HEK293T (cell line): ENCODE results near the gene PAGR1.

Experiments
- BHLHE40 ChIP-seq: fragments of 450-650 bp; IDR thresholded peaks from 2 replicates; pipeline ENCODE4 v1.6.1; 2016; ENCODE audit warnings: mild to moderate bottlenecking, moderate library complexity, borderline replicate concordance
- CTBP1 ChIP-seq: fragments of 450-650 bp; IDR thresholded peaks from 2 replicates; pipeline ENCODE4 v1.6.1; 2016; ENCODE audit warnings: borderline replicate concordance
- ELF4 ChIP-seq: fragments of 450-650 bp; IDR thresholded peaks from 2 replicates; pipeline ENCODE4 v1.6.1; 2017; ENCODE audit warnings: antibody characterized with exemption
- FOXA1 ChIP-seq: fragments of 450-650 bp; IDR thresholded peaks from 2 replicates; pipeline ENCODE4 v1.6.1; 2016; ENCODE audit warnings: mild to moderate bottlenecking
- FOXK2 ChIP-seq: fragments of 450-650 bp; IDR thresholded peaks from 2 replicates; pipeline ENCODE4 v1.6.1; 2016; ENCODE audit warnings: mild to moderate bottlenecking
- FOXM1 ChIP-seq: fragments of 450-650 bp; IDR thresholded peaks from 2 replicates; pipeline ENCODE4 v1.6.1; 2017; ENCODE audit warnings: mild to moderate bottlenecking, borderline replicate concordance
- HDGF ChIP-seq: fragments of 450-650 bp; IDR thresholded peaks from 2 replicates; pipeline ENCODE4 v1.6.1; 2017; ENCODE audit warnings: antibody characterized with exemption, borderline replicate concordance
- L3MBTL2 ChIP-seq: fragments of 450-650 bp; conservative IDR thresholded peaks from 2 replicates; pipeline ENCODE4 v1.6.1; 2016; ENCODE audit warnings: mild to moderate bottlenecking
- NFRKB ChIP-seq: fragments of 450-650 bp; IDR thresholded peaks from 2 replicates; pipeline ENCODE4 v1.6.1; 2016; ENCODE audit warnings: mild to moderate bottlenecking, moderate library complexity
- SP1 ChIP-seq: fragments of 450-650 bp; IDR thresholded peaks from 2 replicates; pipeline ENCODE4 v1.6.1; 2017
- TARDBP ChIP-seq: fragments of 450-650 bp; IDR thresholded peaks from 2 replicates; pipeline ENCODE4 v1.6.1; 2016

- TF ChIP-seq ELF4 (no peak), NFRKB (no peak), BHLHE40 (no peak), L3MBTL2 (no peak), FOXM1 (no peak), CTBP1 (no peak), FOXA1 (no peak), FOXK2 (no peak), SP1 (no peak), HDGF (no peak), TARDBP (no peak)
These were observed 52.6 kb downstream of the PAGR1 start for GRCh38 chr16:29868396-29869009.
